Lower lobe of right lung (tissue), 2 donors: Measurements from ENCODE around the gene CCDC33. TPM values are rescaled to one million over a fixed set of nuclear protein-coding genes. Genes with fewer than 3 reads are reported as not detected.
"Not testable (repeated sequence)": the region's sequence is repeated elsewhere in the genome, so short reads cannot be mapped to it uniquely, and the experiment has no call there.

ENCODE experiments used
- ATAC-seq, 2 donors: fragments of 200-7000 bp; cut with Tn5 transposase; one replicate each; pipeline ENCODE4 v1.9.1; 2020 to 2022; ENCODE audit warnings: mild to moderate bottlenecking in 2 of 2, moderate library complexity in 2 of 2
- DNase-seq: peaks from one replicate; pipeline ENCODE4 v3.0.0-alpha.2; 2020
- H3K27ac ChIP-seq: fragments of 200-600 bp; one replicate; pipeline ENCODE4 v1.8.0; 2022
- H3K27me3 ChIP-seq: fragments of 200-600 bp; one replicate; pipeline ENCODE4 v1.8.0; 2022; ENCODE audit warnings: low read depth
- H3K36me3 ChIP-seq: fragments of 200-600 bp; one replicate; pipeline ENCODE4 v1.8.0; 2022; ENCODE audit warnings: mild to moderate bottlenecking
- H3K4me1 ChIP-seq: fragments of 200-600 bp; one replicate; pipeline ENCODE4 v1.8.0; 2022
- H3K4me3 ChIP-seq: fragments of 200-600 bp; one replicate; pipeline ENCODE4 v1.8.0; 2022; ENCODE audit warnings: mild to moderate bottlenecking
- H3K9me3 ChIP-seq: fragments of 200-600 bp; one replicate; pipeline ENCODE4 v1.8.0; 2022
- CTCF ChIP-seq: fragments of 200-600 bp; IDR thresholded peaks from one replicate; pipeline ENCODE4 v1.8.0; 2022; ENCODE audit warnings: antibody characterized with exemption, mild to moderate bottlenecking
- intact Hi-C: fragments of 100-400 bp; cut with DNase I; formaldehyde crosslinking; loops from one replicate; pipeline ENCODE4 v1.11.0; 2022
- total RNA-seq: library from RNA; stranded (reverse); fragmentation: NEBNext Ultra II Directional; extraction: Animal tissue kit (Norgen Biotek cat#: 25700); gene quantifications from one replicate; pipeline ENCODE4 v1.2.1, GENCODE V29; 2021
- donor health status: DM: no; HTN: yes; CAD: no; lungs with severe emphysema.

Gene CCDC33
- total RNA-seq, 1 donor from 2014 or later = 5.9 TPM

- Histone ChIP-seq H3K27ac (no peak overlapping the region), H3K4me3 (no peak overlapping the region), H3K9me3 (no peaks in the 10 kb centered on the region), H3K4me1 (no peaks in the 10 kb centered on the region), H3K36me3 (no peaks in the 10 kb centered on the region), H3K27me3 (peaks cover 7% of the 10 kb centered on the region)
- no peak for ATAC-seq
- no peak for TF ChIP-seq CTCF
- intact Hi-C loops = no loop called here
- no peak for DNase-seq
Measured at GRCh38 chr15:74349241-74349778, 113.2 kb downstream of the CCDC33 start.

- Histone ChIP-seq H3K4me1 (no peaks in the 10 kb centered on the region), H3K4me3 (no peak overlapping the region), H3K36me3 (no peaks in the 10 kb centered on the region), H3K9me3 (no peaks in the 10 kb centered on the region), H3K27me3 (peaks cover 7% of the 10 kb centered on the region), H3K27ac (no peak overlapping the region)
- ATAC-seq (no peak), DNase-seq (no peak)
- TF ChIP-seq CTCF = no peak
- intact Hi-C loops = no loop called here
Measured at GRCh38 chr15:74350295-74351275, 114.5 kb downstream of the CCDC33 start.

GRCh38 chr15:74351670-74352069, 115.5 kb downstream of the CCDC33 start:
- Histone ChIP-seq H3K27ac (no peak overlapping the region), H3K36me3 (no peaks in the 10 kb centered on the region), H3K4me3 (no peak overlapping the region), H3K27me3 (peaks cover 10% of the 10 kb centered on the region), H3K4me1 (no peaks in the 10 kb centered on the region), H3K9me3 (no peaks in the 10 kb centered on the region)
- DNase-seq (no peak), ATAC-seq (no peak)
- intact Hi-C loops = no loop called here
- TF ChIP-seq CTCF = no peak

GRCh38 chr15:74352393-74352910, 116.3 kb downstream of the CCDC33 start:
- no peak for TF ChIP-seq CTCF
- intact Hi-C loops = no loop called here

GRCh38 chr15:74353992-74354391, 117.9 kb downstream of the CCDC33 start:
- intact Hi-C loops, DNase-seq, H3K4me3 ChIP-seq, ATAC-seq, H3K27me3 ChIP-seq, H3K4me1 ChIP-seq, H3K27ac ChIP-seq, H3K9me3 ChIP-seq, H3K36me3 ChIP-seq: not testable (repeated sequence)

More at GRCh38 chr15:74352393-74352910, 116.3 kb downstream of the CCDC33 start:
- Histone ChIP-seq H3K4me1 (no peaks in the 10 kb centered on the region), H3K27me3 (peaks cover 10% of the 10 kb centered on the region), H3K36me3 (no peaks in the 10 kb centered on the region), H3K4me3 (no peak overlapping the region), H3K27ac (no peak overlapping the region), H3K9me3 (no peaks in the 10 kb centered on the region)
- ATAC-seq (no peak), DNase-seq (no peak)

GRCh38 chr15:74356050-74356449, 119.9 kb downstream of the CCDC33 start:
- H3K27ac ChIP-seq, H3K4me1 ChIP-seq, H3K4me3 ChIP-seq, ATAC-seq, H3K36me3 ChIP-seq, intact Hi-C loops, DNase-seq, H3K27me3 ChIP-seq, H3K9me3 ChIP-seq: not testable (repeated sequence)

GRCh38 chr15:74357514-74357913, 121.4 kb downstream of the CCDC33 start:
- H3K27ac ChIP-seq = peak overlapping the region; percentile 18
- H3K4me1 ChIP-seq, intact Hi-C loops, ATAC-seq, H3K9me3 ChIP-seq, H3K27me3 ChIP-seq, H3K36me3 ChIP-seq, H3K4me3 ChIP-seq: not testable (repeated sequence)
- peak; percentile 73 for DNase-seq

- H3K27ac ChIP-seq, H3K4me1 ChIP-seq, H3K4me3 ChIP-seq, H3K36me3 ChIP-seq, ATAC-seq, intact Hi-C loops, H3K27me3 ChIP-seq, DNase-seq, H3K9me3 ChIP-seq: not testable (repeated sequence)
Measured at GRCh38 chr15:74359376-74359775, 123.2 kb downstream of the CCDC33 start.

- H3K9me3 ChIP-seq, intact Hi-C loops, H3K27ac ChIP-seq, DNase-seq, H3K36me3 ChIP-seq, H3K4me3 ChIP-seq, H3K4me1 ChIP-seq, ATAC-seq: not testable (repeated sequence)
- peaks cover 13% of the 10 kb centered on the region for H3K27me3 ChIP-seq
Measured at GRCh38 chr15:74360855-74361254, 124.7 kb downstream of the CCDC33 start.
